HUES48 (cell line): ENCODE measurements around the gene CFAP57.

Experiments used
- H3K27ac ChIP-seq: one replicate; pipeline ENCODE4 v1.7.0; 2013; ENCODE audit warnings: low read depth, low read length, inconsistent platforms
- H3K27me3 ChIP-seq: 2 replicates; pipeline ENCODE4 v1.6.1; 2013; ENCODE audit warnings: mild to moderate bottlenecking, low read length; ENCODE audit not compliant: control insufficient read depth, insufficient read depth
- H3K36me3 ChIP-seq: 2 replicates; pipeline ENCODE4 v1.6.1; 2013; ENCODE audit warnings: low read length; ENCODE audit not compliant: control insufficient read depth, insufficient read depth
- H3K4me1 ChIP-seq: 2 replicates; pipeline ENCODE4 v1.6.1; 2013; ENCODE audit warnings: mild to moderate bottlenecking, low read length; ENCODE audit not compliant: control insufficient read depth, insufficient read depth
- H3K4me3 ChIP-seq: 2 replicates; pipeline ENCODE4 v1.5.1; 2013; ENCODE audit warnings: mild to moderate bottlenecking, low read depth, low read length
- H3K9ac ChIP-seq: 2 replicates; pipeline ENCODE4 v1.6.1; 2013; ENCODE audit warnings: mild to moderate bottlenecking, low read depth, low read length, moderate library complexity
- H3K9me3 ChIP-seq: 2 replicates; pipeline ENCODE4 v1.6.1; 2013; ENCODE audit warnings: low read length; ENCODE audit not compliant: control insufficient read depth, insufficient read depth

CFAP57 gene

DNA sequence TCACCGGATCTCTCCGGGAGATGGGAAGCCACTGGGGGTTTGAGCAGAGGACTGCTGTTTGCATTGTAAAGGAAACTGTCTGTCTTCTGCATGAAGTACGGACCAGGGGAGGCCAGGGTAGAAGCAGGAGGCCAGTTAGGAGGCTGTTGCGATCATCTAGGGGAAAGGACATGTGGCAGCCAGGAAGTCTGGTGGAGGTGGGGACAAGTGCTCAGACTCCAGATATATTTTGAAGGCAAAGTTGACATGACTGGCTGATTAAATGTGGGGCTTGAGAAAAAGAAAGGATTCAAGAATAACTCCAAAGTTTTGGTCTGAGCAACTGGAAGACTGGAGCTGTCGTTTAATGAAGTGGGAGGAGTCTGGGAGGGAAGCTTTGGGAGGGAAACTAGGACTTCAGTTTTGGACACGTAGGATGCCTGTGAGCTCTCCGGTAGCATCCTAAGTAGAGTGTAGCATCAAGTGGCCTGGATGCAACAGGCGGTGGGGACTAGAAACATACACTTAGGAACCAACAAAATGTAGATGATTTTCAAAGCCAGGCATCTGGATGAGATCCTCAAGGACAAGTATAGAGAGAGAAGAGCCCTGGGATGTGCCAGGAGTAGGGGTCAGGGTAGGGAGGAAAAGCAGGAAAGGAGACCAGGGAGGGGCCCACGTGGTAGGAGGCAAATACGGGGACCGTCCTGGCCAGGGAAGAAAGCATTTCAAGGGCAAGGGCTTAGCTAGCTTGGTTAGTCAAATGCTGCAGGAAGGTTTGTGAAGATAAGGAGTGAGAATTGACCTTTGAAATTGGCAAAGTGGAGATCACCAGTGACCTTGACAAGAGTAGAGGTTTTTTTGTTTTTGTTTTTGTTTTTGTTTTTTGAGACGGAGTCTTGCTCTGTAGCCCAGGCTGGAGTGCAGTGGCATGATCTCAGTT is 116.9 kb downstream of the CFAP57 start:
- no peaks in the 10 kb centered on the region for H3K36me3 ChIP-seq
- no peak overlapping the region for H3K4me3 ChIP-seq
- H3K9ac ChIP-seq = no peak overlapping the region
- H3K4me1 ChIP-seq = peaks cover 16% of the 10 kb centered on the region
- H3K27ac ChIP-seq = no peak overlapping the region
- no peaks in the 10 kb centered on the region for H3K27me3 ChIP-seq
- no peaks in the 10 kb centered on the region for H3K9me3 ChIP-seq

DNA sequence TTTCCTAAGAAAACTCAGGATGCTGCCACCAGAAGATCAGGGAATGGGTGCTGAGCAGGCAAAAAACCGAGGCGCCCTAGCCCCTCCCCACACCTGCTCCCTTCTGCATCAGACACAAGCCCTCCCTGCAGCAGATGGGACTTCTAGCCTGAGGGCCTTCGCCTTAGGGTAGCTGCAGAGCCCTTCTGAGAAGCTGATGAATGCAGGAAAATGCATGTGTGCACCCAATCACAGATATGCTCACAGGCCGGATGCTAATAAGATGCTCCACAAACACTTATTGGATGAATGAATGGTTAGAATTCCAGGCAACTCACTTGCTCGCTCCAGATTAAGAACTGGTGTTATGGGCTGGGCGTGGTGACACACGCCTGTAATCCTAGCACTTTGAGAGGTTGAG is 120.1 kb downstream of the CFAP57 start:
- H3K4me3 ChIP-seq = no peak overlapping the region
- no peaks in the 10 kb centered on the region for H3K36me3 ChIP-seq
- peaks cover 26% of the 10 kb centered on the region for H3K4me1 ChIP-seq
- H3K27me3 ChIP-seq = no peaks in the 10 kb centered on the region
- no peak overlapping the region for H3K9ac ChIP-seq
- H3K27ac ChIP-seq = no peak overlapping the region
- H3K9me3 ChIP-seq = no peaks in the 10 kb centered on the region

DNA sequence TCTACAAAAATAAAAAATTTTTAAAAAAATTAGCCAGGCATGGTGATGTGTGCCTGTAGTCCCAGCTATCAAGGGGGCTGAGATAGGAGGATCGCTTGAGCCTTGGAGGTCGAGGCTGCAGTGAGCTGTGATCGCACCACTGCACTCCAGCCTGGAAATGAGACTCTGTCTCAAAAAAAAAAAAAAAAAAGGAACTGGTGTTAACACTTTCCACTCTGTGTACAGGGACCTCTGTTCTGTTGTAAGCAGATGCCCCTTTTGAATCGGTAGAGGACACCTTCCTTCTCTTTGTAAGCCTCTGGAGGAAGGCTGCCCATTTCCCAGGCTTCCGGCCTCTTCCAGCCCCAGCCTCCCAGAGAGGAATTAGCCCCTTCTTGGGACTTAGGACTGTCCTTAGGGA is 120.5 kb downstream of the CFAP57 start:
- H3K9me3 ChIP-seq = no peaks in the 10 kb centered on the region
- no peak overlapping the region for H3K4me3 ChIP-seq
- H3K27me3 ChIP-seq = no peaks in the 10 kb centered on the region
- H3K27ac ChIP-seq = no peak overlapping the region
- H3K9ac ChIP-seq = no peak overlapping the region
- peaks cover 28% of the 10 kb centered on the region for H3K4me1 ChIP-seq
- H3K36me3 ChIP-seq = no peaks in the 10 kb centered on the region

DNA sequence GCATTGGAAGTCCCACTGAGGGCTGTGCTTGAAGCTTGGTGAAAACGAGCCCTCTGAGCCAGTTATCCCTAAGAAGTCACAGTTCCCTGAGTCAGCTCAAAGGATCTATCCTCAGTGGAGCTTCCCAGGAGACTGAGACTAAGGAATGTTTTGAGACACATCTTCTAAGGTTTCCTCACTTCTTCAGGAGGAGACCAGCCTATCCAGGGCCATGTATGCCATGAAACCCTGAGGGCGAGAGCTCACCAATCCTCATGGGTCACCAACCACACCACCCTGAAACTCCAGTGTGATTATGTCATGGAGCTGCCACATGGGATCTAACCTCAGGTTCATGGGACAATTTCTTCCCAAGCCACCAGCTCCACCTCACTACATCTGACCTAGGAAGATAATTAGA is 121.0 kb downstream of the CFAP57 start:
- H3K4me1 ChIP-seq = peaks cover 28% of the 10 kb centered on the region
- no peak overlapping the region for H3K4me3 ChIP-seq
- no peak overlapping the region for H3K9ac ChIP-seq
- H3K36me3 ChIP-seq = no peaks in the 10 kb centered on the region
- no peaks in the 10 kb centered on the region for H3K9me3 ChIP-seq
- no peak overlapping the region for H3K27ac ChIP-seq
- no peaks in the 10 kb centered on the region for H3K27me3 ChIP-seq

DNA sequence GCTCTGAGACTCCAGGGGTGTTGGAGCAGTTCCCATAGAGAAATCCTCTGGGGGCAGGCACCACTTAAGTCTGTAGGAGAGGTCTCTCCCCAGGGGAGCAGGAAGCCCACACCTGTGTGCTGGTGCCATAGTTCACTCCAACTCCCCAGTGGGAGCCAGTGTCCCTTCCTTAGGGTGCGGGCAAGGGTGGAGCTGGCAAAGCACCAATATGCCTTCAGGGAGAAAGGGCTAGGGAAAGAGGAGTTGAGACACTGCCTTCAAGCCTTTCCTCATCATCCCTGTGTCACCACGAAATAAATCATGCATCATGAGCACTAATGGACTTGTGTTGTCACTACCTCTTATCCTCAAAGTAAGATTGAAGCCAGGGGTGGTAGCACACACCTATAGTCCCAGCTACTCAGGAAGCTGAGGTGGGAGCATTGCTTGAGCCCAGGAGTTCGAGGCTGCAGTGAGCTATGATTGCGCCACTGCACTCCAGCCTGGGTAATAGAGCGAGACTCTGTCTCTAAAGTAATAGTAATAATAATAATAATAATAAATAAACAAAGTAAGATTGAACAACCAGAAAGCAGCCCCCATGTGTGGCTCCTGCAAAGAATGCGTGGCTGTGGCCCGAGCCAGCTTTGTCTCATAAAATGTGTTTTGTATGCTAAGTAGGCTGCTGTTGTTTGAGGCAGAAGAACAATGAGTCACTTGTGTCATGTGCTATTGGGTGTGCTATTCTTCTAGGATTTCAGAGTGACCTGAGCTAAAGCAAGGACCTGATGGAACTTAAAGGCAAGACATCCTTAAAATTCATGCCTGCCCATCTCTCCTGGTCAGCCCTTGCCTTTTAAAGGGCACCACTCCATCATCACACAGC is 122.0 kb downstream of the CFAP57 start:
- no peak overlapping the region for H3K4me3 ChIP-seq
- peaks cover 28% of the 10 kb centered on the region for H3K4me1 ChIP-seq
- no peak overlapping the region for H3K9ac ChIP-seq
- H3K27ac ChIP-seq = peak overlapping the region; percentile 8
- H3K27me3 ChIP-seq = no peaks in the 10 kb centered on the region
- no peaks in the 10 kb centered on the region for H3K36me3 ChIP-seq
- H3K9me3 ChIP-seq = no peaks in the 10 kb centered on the region

DNA sequence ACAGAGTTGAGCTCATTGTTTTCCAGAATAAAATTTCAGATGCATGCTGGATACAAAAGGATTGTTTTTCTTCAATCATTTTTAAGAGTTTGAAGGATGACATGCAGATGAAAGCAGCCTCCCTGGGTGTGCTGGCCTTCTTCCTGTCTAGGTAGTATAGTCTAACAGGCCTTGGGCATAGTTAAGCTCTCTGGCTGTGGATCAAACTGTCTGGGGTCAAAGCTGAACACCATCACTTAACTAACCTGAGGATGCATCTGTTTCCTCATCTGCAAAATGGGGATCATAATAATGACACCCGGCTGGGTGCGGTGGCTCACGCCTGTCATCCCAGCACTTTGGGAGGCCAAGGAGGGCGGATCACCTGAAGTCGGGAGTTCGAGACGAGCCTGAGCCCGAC is 122.6 kb downstream of the CFAP57 start:
- Histone ChIP-seq H3K9me3 (no peaks in the 10 kb centered on the region), H3K36me3 (no peaks in the 10 kb centered on the region), H3K27ac (peak overlapping the region; percentile 8), H3K4me3 (no peak overlapping the region), H3K27me3 (no peaks in the 10 kb centered on the region), H3K4me1 (peaks cover 28% of the 10 kb centered on the region), H3K9ac (no peak overlapping the region)

DNA sequence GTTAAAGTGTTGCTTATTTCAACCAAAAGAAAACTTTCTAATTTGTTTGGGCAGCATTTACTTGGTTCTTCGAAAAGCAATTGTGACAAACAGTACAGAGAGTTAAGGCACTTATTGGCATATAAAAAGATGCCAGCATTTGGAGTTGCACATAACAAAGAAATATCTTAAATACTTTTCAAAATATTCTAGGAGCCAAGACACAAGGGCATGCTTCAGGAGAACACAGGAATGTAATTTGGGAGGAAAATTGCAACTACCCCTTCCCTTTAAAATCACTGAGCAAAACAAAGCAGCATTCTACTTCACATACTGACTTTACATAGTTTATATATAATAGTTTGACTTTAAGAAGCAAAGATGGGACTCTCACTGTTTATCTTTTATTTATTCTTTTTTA is 124.1 kb downstream of the CFAP57 start:
- Histone ChIP-seq H3K9ac (peak overlapping the region; percentile 18; the same call in 1 of the 2 replicates), H3K9me3 (no peaks in the 10 kb centered on the region), H3K4me3 (peak overlapping the region; percentile 5; the same call in 1 of the 2 replicates), H3K27me3 (no peaks in the 10 kb centered on the region), H3K4me1 (peaks cover 28% of the 10 kb centered on the region), H3K36me3 (no peaks in the 10 kb centered on the region), H3K27ac (no peak overlapping the region)

DNA sequence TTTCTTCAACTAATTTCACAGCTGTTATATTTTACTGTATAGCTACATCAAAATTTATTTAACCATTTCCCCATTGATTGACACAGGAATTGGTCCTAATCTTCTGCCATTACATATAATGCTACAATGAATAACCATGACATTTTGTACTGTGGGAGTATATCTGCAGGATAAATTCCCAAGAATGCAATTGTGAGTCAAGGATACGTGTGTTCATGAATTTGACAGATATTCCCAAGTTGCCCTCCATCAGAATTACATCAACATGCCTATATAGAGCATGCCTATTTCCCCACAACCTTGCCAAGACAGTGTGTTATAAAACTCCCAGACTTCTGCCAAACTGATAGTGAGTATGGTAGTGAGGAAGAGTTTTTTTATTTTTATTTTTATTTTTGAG is 125.9 kb downstream of the CFAP57 start:
- Histone ChIP-seq H3K27ac (no peak overlapping the region), H3K9ac (no peak overlapping the region), H3K4me1 (peaks cover 28% of the 10 kb centered on the region), H3K36me3 (no peaks in the 10 kb centered on the region), H3K9me3 (no peaks in the 10 kb centered on the region), H3K4me3 (no peak overlapping the region), H3K27me3 (no peaks in the 10 kb centered on the region)

DNA sequence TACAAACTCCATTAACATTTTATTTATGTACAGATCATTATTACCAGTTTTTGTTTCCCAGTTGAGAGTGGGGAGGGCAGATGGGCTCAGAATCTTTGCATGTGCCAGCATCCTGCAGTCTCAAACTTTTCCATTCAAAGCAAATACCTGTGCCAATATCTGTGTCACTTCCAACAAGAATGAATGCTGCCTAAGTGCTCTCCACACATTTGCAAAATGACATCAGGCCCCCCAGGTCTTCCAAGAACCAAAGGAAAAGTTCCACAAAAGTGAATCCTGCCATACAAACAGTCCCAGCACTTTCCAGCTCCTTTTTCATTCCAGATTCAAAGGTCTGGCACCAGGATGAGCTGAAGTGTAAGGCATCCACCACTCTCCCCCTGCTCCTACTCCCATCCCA is 127.0 kb downstream of the CFAP57 start:
- H3K9ac ChIP-seq = no peak overlapping the region
- peaks cover 28% of the 10 kb centered on the region for H3K4me1 ChIP-seq
- no peaks in the 10 kb centered on the region for H3K36me3 ChIP-seq
- no peaks in the 10 kb centered on the region for H3K27me3 ChIP-seq
- H3K27ac ChIP-seq = no peak overlapping the region
- no peak overlapping the region for H3K4me3 ChIP-seq
- no peaks in the 10 kb centered on the region for H3K9me3 ChIP-seq

DNA sequence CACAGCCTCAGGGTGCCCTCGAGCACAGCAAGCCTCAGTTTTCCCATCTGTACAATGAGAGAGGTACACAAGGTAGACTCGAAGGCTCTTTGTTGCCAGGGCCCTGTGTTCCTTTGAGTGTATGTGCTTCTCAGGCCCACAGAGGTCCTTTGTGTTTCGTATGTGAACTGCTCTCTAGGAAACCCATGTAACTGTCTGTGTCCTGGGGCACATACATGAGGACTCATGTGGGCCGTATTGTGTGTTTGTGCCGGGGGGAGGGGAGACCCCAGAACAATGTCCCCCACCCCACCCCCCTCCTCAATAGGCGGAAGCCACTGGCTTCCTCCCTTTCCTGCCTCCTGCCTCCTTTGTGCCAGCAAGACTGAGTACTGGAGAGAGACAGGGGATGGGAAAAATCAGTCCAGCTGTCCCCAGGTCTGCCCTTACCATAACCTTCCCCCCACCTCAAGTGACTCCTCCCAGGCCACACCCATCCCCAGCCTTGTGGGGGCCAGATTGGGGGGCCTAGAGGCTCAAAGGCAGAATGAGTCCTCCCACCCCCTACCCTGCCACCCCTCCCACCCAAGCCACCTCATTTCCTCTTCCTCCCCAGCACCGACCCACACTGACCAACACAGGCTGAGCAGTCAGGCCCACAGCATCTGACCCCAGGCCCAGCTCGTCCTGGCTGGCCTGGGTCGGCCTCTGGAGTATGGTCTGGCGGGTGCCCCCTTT is 128.4 kb downstream of the CFAP57 start, which contains the start of gene TIE1:
Gene TIE1 (plus strand): TSS at position 605 of the 717 bp plus-strand sequence. CDS start 90 bp downstream, at position 695.
- H3K27ac ChIP-seq = no peak within 1 kb of the TSS
- H3K4me3 ChIP-seq = no peak within 1 kb of the TSS
- no peaks in the 10 kb centered on the region for H3K36me3 ChIP-seq
- peaks cover 17% of the 10 kb centered on the region for H3K4me1 ChIP-seq
- H3K9ac ChIP-seq = no peak within 1 kb of the TSS
- no peaks in the 10 kb centered on the region for H3K27me3 ChIP-seq
- H3K9me3 ChIP-seq = no peaks in the 10 kb centered on the region
